ENCODE data around the gene BDH2. TPM values are rescaled to one million over a fixed set of nuclear protein-coding genes. Genes with fewer than 3 reads are reported as not detected.

BDH2 gene
- total RNA-seq, 1 donor from 2014 or later: 42.0 TPM

DNA sequence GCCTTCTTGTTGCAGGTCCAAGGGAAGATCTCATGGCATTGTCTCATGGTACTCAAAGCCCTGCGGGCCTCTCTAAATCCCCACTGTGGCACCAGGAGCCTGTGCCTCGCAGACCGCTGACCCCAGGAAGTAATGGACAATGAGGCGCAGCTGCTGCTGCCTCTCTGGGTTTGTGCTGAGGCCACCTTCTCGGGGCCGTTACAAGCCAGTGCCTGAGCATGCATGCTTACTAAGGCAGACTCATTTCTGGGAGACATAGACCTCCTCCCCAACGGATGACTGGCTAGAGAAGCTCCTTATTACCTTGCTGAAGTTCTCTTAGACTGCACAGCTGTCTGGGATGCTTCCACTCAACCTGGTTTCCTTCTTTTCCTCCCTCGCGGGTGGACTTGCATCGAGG, 1.3 kb downstream of the BDH2 start:
- Histone ChIP-seq H3K9me3 (no peaks in the 10 kb centered on the region), H3K4me1 (peaks cover 21% of the 10 kb centered on the region), H3K27ac (peak overlapping the region; percentile 85), H3K4me3 (peak overlapping the region; percentile 28 to 56), H3K36me3 (no peaks in the 10 kb centered on the region), H3K27me3 (no peaks in the 10 kb centered on the region)
- TF ChIP-seq POLR2A (IDR thresholded peaks at IDR 0.05): no peak
- no peak for TF ChIP-seq POLR2AphosphoS5 (IDR thresholded peaks at IDR 0.05; ENCODE audit: insufficient read depth in 1 of 2, low read depth in 1 of 2)
- no peak for TF ChIP-seq CTCF (IDR thresholded peaks at IDR 0.05)
- intact Hi-C loops (cut with DNase I): loop anchor here (10.0 kb wide), 1 partner anchor 654 kb away; no protein-coding TSS in a partner anchor
- DNase-seq (ENCODE audit: extremely low spot score in 2 of 2): no peak

DNA sequence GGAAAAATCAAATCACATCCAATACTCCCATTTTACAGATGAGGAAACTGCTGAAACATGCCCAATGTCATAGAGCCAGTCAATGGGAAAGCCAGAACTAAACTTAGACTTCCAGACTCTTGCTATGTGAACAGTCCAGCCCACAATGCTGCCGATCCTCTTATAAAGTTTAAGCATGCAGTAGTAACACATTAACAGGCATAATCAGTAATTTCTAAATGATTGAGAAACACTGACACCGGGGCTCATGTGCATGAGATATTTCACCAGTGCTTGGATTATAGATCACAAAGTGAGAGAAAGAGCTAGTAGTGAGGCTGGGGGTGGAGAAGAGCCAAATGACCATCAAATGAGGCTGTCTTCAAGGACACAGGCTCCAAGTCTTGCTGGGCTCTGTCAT, 2.5 kb downstream of the BDH2 start:
- Histone ChIP-seq H3K36me3 (no peaks in the 10 kb centered on the region), H3K4me3 (no peak overlapping the region), H3K27ac (no peak overlapping the region), H3K9me3 (no peaks in the 10 kb centered on the region), H3K4me1 (peaks cover 21% of the 10 kb centered on the region), H3K27me3 (no peaks in the 10 kb centered on the region)
- intact Hi-C loops (cut with DNase I): loop anchor here (10.0 kb wide), 1 partner anchor 652 kb away; no protein-coding TSS in a partner anchor
- TF ChIP-seq CTCF (IDR thresholded peaks at IDR 0.05) (no peak), POLR2A (IDR thresholded peaks at IDR 0.05) (no peak), POLR2AphosphoS5 (IDR thresholded peaks at IDR 0.05; ENCODE audit: insufficient read depth in 1 of 2, low read depth in 1 of 2) (no peak)
- no peak for DNase-seq (ENCODE audit: extremely low spot score in 2 of 2)

DNA sequence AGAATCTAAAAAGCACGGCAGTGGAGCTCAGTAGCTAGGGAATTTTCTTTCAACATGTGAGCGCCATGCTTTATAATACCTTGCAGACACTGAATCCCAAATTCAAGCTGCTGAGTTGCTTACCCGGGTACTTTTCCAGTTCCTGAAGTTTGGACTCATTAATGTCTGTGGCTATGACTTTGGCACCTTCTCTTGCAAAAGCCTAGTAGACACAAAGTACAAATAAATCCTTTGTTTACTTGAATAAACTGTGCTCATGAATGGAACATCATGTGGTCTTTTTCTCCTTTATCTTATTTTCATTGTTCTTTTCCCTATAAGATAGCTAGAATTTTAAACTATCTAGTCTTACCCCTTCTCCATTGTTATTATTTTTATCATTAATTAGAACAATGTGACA, 4.6 kb downstream of the BDH2 start:
- intact Hi-C loops (cut with DNase I): loop anchor here (10.0 kb wide), 1 partner anchor 650 kb away; no protein-coding TSS in a partner anchor
- DNase-seq (ENCODE audit: extremely low spot score in 2 of 2): no peak

GRCh38 chr4:103092245-103092644, 7.4 kb downstream of the BDH2 start:
- no peak for TF ChIP-seq POLR2A (IDR thresholded peaks at IDR 0.05)
- TF ChIP-seq POLR2AphosphoS5 (IDR thresholded peaks at IDR 0.05; ENCODE audit: insufficient read depth in 1 of 2, low read depth in 1 of 2): no peak
- no peak for TF ChIP-seq CTCF (IDR thresholded peaks at IDR 0.05)
- H3K4me1 ChIP-seq: peaks cover 2% of the 10 kb centered on the region
- peaks cover 0 to 24% of the 10 kb centered on the region in 2 donors for H3K36me3 ChIP-seq
- no peak overlapping the region for H3K4me3 ChIP-seq
- H3K27ac ChIP-seq: no peak overlapping the region
- no peaks in the 10 kb centered on the region for H3K9me3 ChIP-seq
- intact Hi-C loops (cut with DNase I): loop anchor here (10.0 kb wide), 1 partner anchor 647 kb away; no protein-coding TSS in a partner anchor
- no peaks in the 10 kb centered on the region for H3K27me3 ChIP-seq
- no peak for DNase-seq (ENCODE audit: extremely low spot score in 2 of 2)

More for the DNA sequence above, 4.6 kb downstream of the BDH2 start:
- Histone ChIP-seq H3K27ac (no peak overlapping the region), H3K4me1 (peaks cover 21% of the 10 kb centered on the region), H3K36me3 (peaks cover 0 to 14% of the 10 kb centered on the region in 2 donors), H3K27me3 (no peaks in the 10 kb centered on the region), H3K9me3 (no peaks in the 10 kb centered on the region), H3K4me3 (no peak overlapping the region)
- TF ChIP-seq CTCF (IDR thresholded peaks at IDR 0.05) (no peak), POLR2AphosphoS5 (IDR thresholded peaks at IDR 0.05; ENCODE audit: insufficient read depth in 1 of 2, low read depth in 1 of 2) (no peak), POLR2A (IDR thresholded peaks at IDR 0.05) (no peak)

GRCh38 chr4:103091601-103092223, 7.9 kb downstream of the BDH2 start:
- DNase-seq (ENCODE audit: extremely low spot score in 2 of 2): no peak
- H3K36me3 ChIP-seq: peaks cover 0 to 24% of the 10 kb centered on the region in 2 donors
- no peaks in the 10 kb centered on the region for H3K4me1 ChIP-seq

More at GRCh38 chr4:103091601-103092223, 7.9 kb downstream of the BDH2 start:
- H3K27me3 ChIP-seq: no peaks in the 10 kb centered on the region
- peak in 1 of 3 experiments; percentile 17 for TF ChIP-seq CTCF (IDR thresholded peaks at IDR 0.05)
- no peak for TF ChIP-seq POLR2A (IDR thresholded peaks at IDR 0.05)
- no peaks in the 10 kb centered on the region for H3K9me3 ChIP-seq
- no peak overlapping the region for H3K27ac ChIP-seq
- no peak overlapping the region for H3K4me3 ChIP-seq
- intact Hi-C loops (cut with DNase I): loop anchor here (2.0 to 10.0 kb wide), 2 partner anchors 51 to 647 kb away; no protein-coding TSS in a partner anchor

Measured in vagina (tissue), 2 donors.